Bronchial epithelial cell (primary cell): Measurements from ENCODE around the gene TLR3. TPM values are rescaled to one million over a fixed set of nuclear protein-coding genes. Genes with fewer than 3 reads are reported as not detected.
A peak's percentile ranks its signal among the peaks of the same experiment; 100 is the strongest.

Source experiments
- DNase-seq: peaks from one replicate; pipeline ENCODE4 v3.0.0-alpha.2; 2010; ENCODE audit warnings: low read depth
- FAIRE-seq: peaks from 2 replicates; lab custom pipeline; 2011; peaks lifted over from hg19 to GRCh38; lab: Jason Lieb, UNC
- H3K27me3 ChIP-seq: 2 replicates; pipeline ENCODE4 v1.5.1; 2011; ENCODE audit warnings: low read length; ENCODE audit not compliant: control insufficient read depth, insufficient read depth
- H3K36me3 ChIP-seq: 2 replicates; pipeline ENCODE4 v1.5.1; 2011; ENCODE audit warnings: low read length; ENCODE audit not compliant: control insufficient read depth, insufficient read depth
- H3K4me3 ChIP-seq: 2 replicates; pipeline ENCODE4 v1.5.1; 2011; ENCODE audit warnings: mild to moderate bottlenecking, low read depth, low read length, control low read depth
- CTCF ChIP-seq: IDR thresholded peaks from 2 replicates; pipeline ENCODE4 v1.5.1; 2011; ENCODE audit warnings: mild to moderate bottlenecking, moderate library complexity, low read length, control low read depth, inconsistent platforms; ENCODE audit not compliant: insufficient read depth, severe bottlenecking
- total RNA-seq: library from RNA; depleted of rRNA; stranded (reverse); fragments of >200 nt; gene quantifications from 2 replicates; pipeline ENCODE4 v1.2.1, GENCODE V29; 2014

The TLR3 gene
- total RNA-seq, 1 donor from 2014 or later, result 0.26 TPM

GRCh38 chr4:186109245-186109644 is 40.3 kb downstream of the TLR3 start:
- Histone ChIP-seq H3K4me3 (no peak overlapping the region), H3K36me3 (no peaks in the 10 kb centered on the region), H3K27me3 (peaks cover 14% of the 10 kb centered on the region)
- DNase-seq (no peak), FAIRE-seq (no peak)
- no peak for TF ChIP-seq CTCF

GRCh38 chr4:186116697-186117096 is 47.7 kb downstream of the TLR3 start:
- H3K4me3 ChIP-seq, result no peak overlapping the region
- FAIRE-seq (no peak), DNase-seq (no peak)
- no peak for TF ChIP-seq CTCF
- H3K36me3 ChIP-seq, result no peaks in the 10 kb centered on the region
- no peaks in the 10 kb centered on the region for H3K27me3 ChIP-seq

GRCh38 chr4:186118582-186118981 is 49.6 kb downstream of the TLR3 start:
- no peak for FAIRE-seq
- no peak overlapping the region for H3K4me3 ChIP-seq

GRCh38 chr4:186121057-186121456 is 52.1 kb downstream of the TLR3 start:
- H3K27me3 ChIP-seq, result no peaks in the 10 kb centered on the region
- TF ChIP-seq CTCF, result no peak
- H3K4me3 ChIP-seq, result no peak overlapping the region
- no peak for DNase-seq
- no peaks in the 10 kb centered on the region for H3K36me3 ChIP-seq
- no peak for FAIRE-seq

More at GRCh38 chr4:186118582-186118981, 49.6 kb downstream of the TLR3 start:
- no peak for DNase-seq
- Histone ChIP-seq H3K27me3 (no peaks in the 10 kb centered on the region), H3K36me3 (no peaks in the 10 kb centered on the region)
- no peak for TF ChIP-seq CTCF

GRCh38 chr4:186128842-186129241 is 59.9 kb downstream of the TLR3 start:
- H3K4me3 ChIP-seq, result no peak overlapping the region
- TF ChIP-seq CTCF, result no peak
- DNase-seq (no peak), FAIRE-seq (peak; percentile 47)
- H3K27me3 ChIP-seq, result no peaks in the 10 kb centered on the region
- no peaks in the 10 kb centered on the region for H3K36me3 ChIP-seq

GRCh38 chr4:186131935-186132334 is 63.0 kb downstream of the TLR3 start:
- no peak for TF ChIP-seq CTCF
- Histone ChIP-seq H3K4me3 (no peak overlapping the region), H3K27me3 (no peaks in the 10 kb centered on the region), H3K36me3 (no peaks in the 10 kb centered on the region)
- FAIRE-seq (no peak), DNase-seq (no peak)
